Activated CD4-positive, alpha-beta T cell treated with anti-CD3 and anti-CD28 coated beads, Interleukin-2, amount 10 ng/mL, durations not matched to agents 24 days and 14 days (primary cell): ENCODE results near the gene RIIAD1. TPM values are rescaled to one million over a fixed set of nuclear protein-coding genes. Genes with fewer than 3 reads are reported as not detected.
"Not testable (repeated sequence)": the region's sequence is repeated elsewhere in the genome, so short reads cannot be mapped to it uniquely, and the experiment has no call there.

Experiments
- DNase-seq: peaks from one replicate; pipeline ENCODE4 v3.0.0; 2022
- H3K27ac Mint-ChIP-seq: one replicate; pipeline ENCODE4 v1.8.0; 2022; ENCODE audit warnings: mild to moderate bottlenecking, mixed read lengths
- H3K27me3 Mint-ChIP-seq: one replicate; pipeline ENCODE4 v1.8.0; 2022; ENCODE audit warnings: mixed read lengths
- H3K36me3 Mint-ChIP-seq: one replicate; pipeline ENCODE4 v1.8.0; 2022; ENCODE audit warnings: low read depth, mild to moderate bottlenecking, mixed read lengths
- H3K4me1 Mint-ChIP-seq: one replicate; pipeline ENCODE4 v1.8.0; 2021; ENCODE audit warnings: mixed read lengths
- H3K4me3 Mint-ChIP-seq: one replicate; pipeline ENCODE4 v1.8.0; 2022; ENCODE audit warnings: mild to moderate bottlenecking, moderate library complexity, mixed read lengths
- H3K9me3 Mint-ChIP-seq: one replicate; pipeline ENCODE4 v1.8.0; 2021; ENCODE audit warnings: mixed read lengths
- intact Hi-C: fragments of 100-400 bp; cut with micrococcal nuclease; formaldehyde crosslinking; loops from one replicate; pipeline ENCODE4 v1.15.1; 2023
- total RNA-seq: library from RNA; stranded (reverse); gene quantifications from 2 replicates; pipeline ENCODE4 v1.2.3, GENCODE V29; 2022

RIIAD1 gene
- total RNA-seq, 1 donor from 2014 or later: not detected

DNA sequence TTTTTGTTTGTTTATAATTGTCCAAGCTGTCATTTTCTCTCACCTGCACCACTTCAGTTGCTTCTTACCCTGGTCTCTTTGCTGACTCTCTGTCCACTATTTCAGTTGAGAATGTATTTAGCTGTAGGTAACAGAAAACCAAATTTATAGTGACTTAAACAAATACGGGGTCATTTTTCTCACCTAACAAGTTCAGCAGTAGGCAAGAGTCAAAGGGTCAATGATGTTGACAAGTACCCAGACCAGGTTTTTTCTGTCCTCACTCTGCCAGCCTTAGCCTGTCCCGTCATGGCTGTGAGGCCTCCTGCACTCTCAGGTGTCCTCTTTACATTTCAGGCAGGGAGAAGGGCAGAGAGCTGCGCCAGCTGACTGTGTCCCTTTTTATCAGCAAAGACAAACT, 11.8 kb downstream of the RIIAD1 start:
- Mint-ChIP-seq H3K36me3 (peaks cover 2% of the 10 kb centered on the region), H3K27me3 (peaks cover 19% of the 10 kb centered on the region), H3K4me3 (no peak overlapping the region), H3K9me3 (peaks cover 3% of the 10 kb centered on the region), H3K27ac (no peak overlapping the region), H3K4me1 (peaks cover 3% of the 10 kb centered on the region)
- DNase-seq: no peak
- intact Hi-C loops: no loop called here

DNA sequence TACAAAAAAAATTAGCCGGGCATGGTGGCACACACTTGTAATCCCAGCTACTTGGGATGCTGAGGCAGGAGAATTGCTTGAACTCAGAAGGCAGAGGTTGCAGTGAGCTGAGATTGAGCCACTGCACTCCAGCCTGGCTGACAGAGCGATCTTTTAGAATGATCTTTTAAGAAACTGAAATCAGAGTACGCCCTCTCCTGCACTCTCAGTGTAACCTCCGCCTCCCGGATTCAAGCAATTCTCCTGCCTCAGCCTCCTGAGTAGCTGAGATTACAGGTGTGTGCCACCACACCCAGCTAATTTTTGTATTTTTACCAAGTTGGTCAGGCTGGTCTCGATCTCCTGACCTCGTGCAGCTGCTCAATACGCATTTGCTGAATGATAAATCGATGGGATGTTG, 12.7 kb downstream of the RIIAD1 start:
- not testable (repeated sequence) for H3K4me3 Mint-ChIP-seq, H3K27ac Mint-ChIP-seq, H3K9me3 Mint-ChIP-seq, H3K36me3 Mint-ChIP-seq, DNase-seq, H3K4me1 Mint-ChIP-seq
- intact Hi-C loops: loop anchor here (2.0 kb wide), 1 partner anchor 139 kb away; no protein-coding TSS in a partner anchor
- H3K27me3 Mint-ChIP-seq: peaks cover 14% of the 10 kb centered on the region

DNA sequence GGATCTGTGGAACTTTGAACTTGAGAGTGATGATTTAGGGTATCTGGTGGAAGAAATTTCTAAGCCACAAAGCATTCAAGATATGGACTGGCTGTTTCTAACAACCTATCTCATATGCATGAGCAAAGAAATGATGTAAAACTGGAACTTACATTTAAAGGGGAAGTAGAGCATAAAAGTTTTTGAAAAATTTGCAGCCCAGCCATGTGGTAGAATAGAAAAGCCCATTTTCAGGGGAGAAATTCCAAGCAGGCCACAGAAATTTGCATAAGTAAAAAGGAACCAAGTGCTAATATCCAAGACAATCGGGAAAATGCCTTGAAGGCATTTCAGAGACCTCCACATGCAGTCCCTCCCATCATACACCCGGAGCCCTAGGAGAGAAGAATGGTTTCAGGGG, 15.7 kb downstream of the RIIAD1 start:
- Mint-ChIP-seq H3K4me3 (no peak overlapping the region), H3K27me3 (peaks cover 7% of the 10 kb centered on the region), H3K27ac (no peak overlapping the region), H3K9me3 (peaks cover 7% of the 10 kb centered on the region), H3K36me3 (peaks cover 2% of the 10 kb centered on the region), H3K4me1 (peaks cover 8% of the 10 kb centered on the region)
- DNase-seq: no peak
- intact Hi-C loops: no loop called here

DNA sequence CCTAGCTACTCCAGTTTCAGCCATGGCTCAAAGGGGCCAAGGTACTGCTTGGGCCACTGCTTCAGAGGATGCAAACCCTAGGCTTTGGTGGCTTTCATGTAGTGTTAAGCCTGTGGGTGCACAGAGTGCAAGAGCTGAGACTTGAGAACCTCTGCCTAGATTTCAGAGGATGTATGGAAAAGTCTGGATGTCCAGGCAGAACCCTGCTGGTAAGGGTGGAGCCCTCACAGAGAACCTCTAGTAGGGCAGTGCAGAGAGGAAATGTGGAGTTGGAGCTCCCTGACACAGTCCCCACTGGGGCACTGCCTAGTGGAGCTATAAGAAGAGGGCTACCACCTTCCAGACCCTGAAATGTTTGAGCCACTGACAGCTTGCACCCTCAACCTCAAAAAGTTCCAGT, 16.2 kb downstream of the RIIAD1 start:
- Mint-ChIP-seq H3K4me1 (peaks cover 8% of the 10 kb centered on the region), H3K27me3 (peaks cover 7% of the 10 kb centered on the region), H3K36me3 (peaks cover 2% of the 10 kb centered on the region), H3K27ac (no peak overlapping the region), H3K9me3 (peaks cover 7% of the 10 kb centered on the region), H3K4me3 (no peak overlapping the region)
- intact Hi-C loops: no loop called here
- DNase-seq: no peak

DNA sequence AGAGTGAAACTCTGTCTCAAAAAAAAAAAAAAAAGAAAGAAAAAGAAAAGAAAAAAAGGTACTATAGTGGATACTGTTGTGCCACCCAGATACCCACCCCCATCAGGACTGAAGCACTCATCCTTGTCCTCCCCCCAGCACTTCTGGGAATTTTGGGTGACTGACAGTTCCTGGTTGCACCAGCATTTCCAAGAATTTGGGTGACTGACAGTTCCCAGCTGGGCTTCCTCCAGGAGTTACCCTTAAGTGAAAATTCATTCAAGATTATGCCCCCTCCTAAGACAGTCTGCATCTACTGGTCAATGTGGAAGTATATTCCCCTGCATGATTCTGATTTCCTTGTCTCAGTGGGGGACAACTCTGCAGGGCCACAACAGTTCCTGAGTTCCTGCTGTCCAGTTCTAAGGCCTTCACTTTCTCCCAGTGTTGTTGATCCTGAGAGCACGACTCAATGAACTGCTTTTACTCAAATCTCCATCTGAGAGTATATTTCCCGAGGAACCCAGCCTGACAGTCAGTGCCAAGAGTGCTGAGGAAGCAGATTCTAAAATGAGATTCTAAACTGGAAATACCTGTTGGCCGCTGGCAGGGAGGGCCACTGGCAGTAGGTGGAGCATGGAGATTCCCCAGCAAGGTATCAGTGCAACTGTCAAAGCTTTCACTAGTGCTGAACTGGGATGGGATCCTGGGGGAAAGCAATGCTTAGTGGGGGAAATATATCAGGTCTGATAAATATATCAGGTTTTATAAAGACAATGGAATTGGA, 18.5 kb downstream of the RIIAD1 start:
- Mint-ChIP-seq H3K4me1 (peaks cover 8% of the 10 kb centered on the region), H3K9me3 (peaks cover 7% of the 10 kb centered on the region), H3K27me3 (peaks cover 19% of the 10 kb centered on the region), H3K27ac (no peak overlapping the region), H3K4me3 (no peak overlapping the region), H3K36me3 (peaks cover 2% of the 10 kb centered on the region)
- intact Hi-C loops: loop anchor here (5.0 kb wide), 1 partner anchor 63 kb away; no protein-coding TSS in a partner anchor
- DNase-seq: no peak

DNA sequence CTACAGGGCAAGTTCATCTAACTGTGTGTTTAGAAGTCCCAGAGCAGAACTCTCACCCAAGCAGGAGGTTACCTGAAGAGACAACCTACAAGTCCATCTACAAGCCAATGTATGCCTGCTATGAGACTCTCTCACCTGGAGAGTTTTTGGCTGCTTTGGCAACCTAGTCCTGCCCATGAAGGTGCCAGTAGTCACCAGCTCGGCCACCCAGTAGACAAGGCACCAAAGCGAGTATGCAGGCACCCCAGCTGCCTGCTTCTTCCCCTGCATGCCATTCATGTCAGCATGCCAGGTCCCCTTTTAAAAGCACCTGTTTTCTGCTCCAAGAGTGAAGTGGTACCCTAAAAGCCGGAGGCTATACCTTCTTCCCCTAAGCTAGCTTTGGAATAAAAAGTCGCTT, 20.2 kb downstream of the RIIAD1 start:
- DNase-seq: no peak
- Mint-ChIP-seq H3K27ac (no peak overlapping the region), H3K4me3 (no peak overlapping the region), H3K9me3 (peaks cover 7% of the 10 kb centered on the region), H3K27me3 (peaks cover 27% of the 10 kb centered on the region), H3K4me1 (peaks cover 5% of the 10 kb centered on the region), H3K36me3 (peaks cover 2% of the 10 kb centered on the region)
- intact Hi-C loops: loop anchor here (5.0 kb wide), 1 partner anchor 61 kb away; no protein-coding TSS in a partner anchor

DNA sequence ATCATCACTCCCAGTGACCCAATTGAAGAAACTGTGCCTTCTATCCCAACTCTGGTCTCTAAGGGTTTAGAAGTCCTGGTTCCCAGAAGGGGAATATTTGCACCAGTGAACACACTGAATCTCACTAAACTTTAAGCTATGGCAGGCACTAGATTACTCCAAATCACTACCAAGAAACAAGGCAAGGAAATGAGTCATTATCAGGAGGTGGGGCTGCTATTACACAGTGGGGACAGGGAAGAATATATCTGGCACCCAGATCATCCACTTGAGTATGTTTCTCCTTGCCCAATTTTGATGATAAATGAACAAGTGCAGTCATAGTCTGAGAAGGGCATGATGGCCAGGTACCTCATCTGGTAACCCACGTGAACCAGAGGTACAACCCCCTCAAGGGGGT, 35.0 kb downstream of the RIIAD1 start:
- peaks cover 34% of the 10 kb centered on the region for H3K36me3 Mint-ChIP-seq
- H3K4me3 Mint-ChIP-seq: no peak overlapping the region
- no peak overlapping the region for H3K27ac Mint-ChIP-seq

DNA sequence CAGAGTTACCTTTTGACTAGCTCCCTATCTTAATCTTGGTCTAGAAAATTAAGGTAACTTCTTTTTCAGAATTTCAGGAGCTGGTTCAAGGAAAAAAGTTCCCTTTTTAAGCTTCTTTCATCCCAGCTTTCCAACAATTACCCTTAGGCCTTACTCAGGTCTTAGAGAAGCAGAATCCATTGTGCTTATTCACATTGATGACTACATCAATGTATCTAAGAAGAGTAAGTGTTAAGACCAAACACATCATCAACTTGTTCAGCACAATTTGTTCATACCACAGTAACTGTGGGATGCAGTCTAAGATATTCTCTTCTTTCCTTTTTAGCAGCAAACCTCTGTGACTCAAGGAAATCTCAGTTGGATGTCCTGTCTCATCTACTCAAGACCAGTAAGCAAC, 37.9 kb downstream of the RIIAD1 start:
- intact Hi-C loops: no loop called here
- H3K27ac Mint-ChIP-seq: no peak overlapping the region
- DNase-seq: no peak
- H3K9me3 Mint-ChIP-seq: no peaks in the 10 kb centered on the region
- H3K27me3 Mint-ChIP-seq: no peaks in the 10 kb centered on the region
- no peak overlapping the region for H3K4me3 Mint-ChIP-seq
- H3K36me3 Mint-ChIP-seq: peaks cover 48% of the 10 kb centered on the region
- H3K4me1 Mint-ChIP-seq: peaks cover 21% of the 10 kb centered on the region

More for the DNA sequence above, 35.0 kb downstream of the RIIAD1 start:
- Mint-ChIP-seq H3K4me1 (peaks cover 8% of the 10 kb centered on the region), H3K27me3 (peaks cover 4% of the 10 kb centered on the region), H3K9me3 (no peaks in the 10 kb centered on the region)
- DNase-seq: no peak
- intact Hi-C loops: no loop called here

DNA sequence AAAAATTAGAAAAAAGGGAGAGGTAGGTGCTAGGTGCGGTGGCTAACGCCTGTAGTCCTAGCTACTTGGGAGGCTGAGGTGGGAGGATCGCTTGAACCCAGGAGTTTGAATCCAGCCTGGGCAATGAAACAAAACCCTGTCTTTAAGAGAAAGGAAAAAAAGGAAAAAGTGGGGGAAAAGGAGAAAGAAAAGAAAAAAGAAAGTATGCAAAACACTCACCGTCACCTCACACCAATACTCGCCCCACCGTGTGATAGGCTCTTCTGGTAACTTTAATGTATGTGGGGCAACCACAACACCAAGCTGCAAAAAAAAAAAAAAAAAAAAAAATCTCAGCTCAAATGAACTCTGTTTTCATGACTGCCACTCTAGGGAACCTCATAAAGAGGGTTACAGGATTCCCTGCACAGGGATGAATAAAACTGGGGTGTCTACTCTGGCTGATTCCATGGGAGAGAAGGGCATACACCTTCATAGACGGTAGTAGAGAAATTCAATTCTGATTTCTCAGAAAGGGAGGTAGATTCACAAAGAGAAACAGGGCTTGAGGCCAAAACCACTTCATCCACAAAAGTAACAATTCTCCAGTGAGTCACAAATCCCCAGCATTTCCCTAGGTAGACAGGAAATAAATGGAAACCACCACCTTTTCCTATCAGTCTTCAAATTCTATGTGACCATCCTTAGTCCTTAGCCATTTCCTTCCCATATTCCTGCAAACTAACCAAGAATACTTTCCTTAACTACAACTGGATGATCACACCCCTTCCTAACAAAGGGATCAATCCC, 39.5 kb downstream of the RIIAD1 start:
- H3K9me3 Mint-ChIP-seq: no peaks in the 10 kb centered on the region

DNA sequence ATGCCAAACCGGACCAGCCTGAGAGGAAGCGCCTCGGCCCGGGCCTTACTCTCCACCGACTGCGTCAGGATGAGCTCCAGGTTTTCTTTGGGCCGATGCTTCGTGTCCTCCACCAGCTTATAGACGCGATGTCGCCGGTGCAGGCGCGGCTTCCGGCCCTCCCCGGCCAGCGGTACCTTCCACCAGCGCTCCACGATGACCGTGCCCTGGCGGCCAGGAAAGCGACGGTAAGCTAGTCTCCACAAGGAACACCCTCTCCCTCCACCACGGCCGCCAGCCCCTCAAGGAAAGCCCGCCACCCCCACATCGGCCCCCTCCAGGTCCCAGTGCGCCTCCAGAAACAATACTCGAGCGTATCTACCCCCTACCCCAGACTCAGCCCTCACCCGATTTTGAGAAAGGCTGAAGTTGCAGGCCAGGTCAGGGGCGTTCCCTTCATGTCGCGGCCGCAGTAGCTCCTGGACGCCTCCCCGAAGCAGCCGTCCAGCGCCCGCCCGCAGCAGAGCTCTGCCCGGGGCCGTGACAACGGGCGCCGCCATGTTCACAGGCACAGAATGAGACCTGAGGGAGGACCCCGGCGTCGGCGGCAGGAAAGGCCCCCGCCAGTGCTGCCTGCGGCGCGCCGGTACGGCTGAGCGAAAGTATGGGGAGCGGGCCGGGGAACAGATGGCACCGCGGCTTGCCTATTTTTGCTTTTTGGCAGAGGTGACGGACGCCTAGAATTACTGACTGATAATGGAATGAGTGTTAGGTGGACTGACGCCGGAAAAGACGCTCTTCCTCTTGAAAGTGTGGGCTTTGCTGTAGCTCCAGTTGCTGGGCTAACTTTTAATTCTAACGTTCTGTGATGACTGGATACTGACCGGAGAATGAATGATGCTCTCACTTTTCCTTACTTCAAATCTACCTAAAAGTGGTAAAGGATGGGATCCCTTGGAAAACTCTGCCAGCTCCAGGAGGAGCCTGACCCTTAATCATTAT, 41.9 kb downstream of the RIIAD1 start, which contains the start of gene MRPL9:
MRPL9 (minus strand) TSS at position 556 of the 981 bp plus-strand sequence; CDS start at position 539, 17 bp downstream.
- H3K36me3 Mint-ChIP-seq: peaks cover 35% of the 10 kb centered on the region
- peak; percentile 96 for DNase-seq
- no peaks in the 10 kb centered on the region for H3K9me3 Mint-ChIP-seq
- intact Hi-C loops: loop anchor here (1.0 kb wide), 2 partner anchors 27 to 76 kb away; partner anchors contain the start of genes C2CD4D and TDRKH
- H3K4me3 Mint-ChIP-seq: peak within 1 kb of the TSS; percentile 91
- H3K27ac Mint-ChIP-seq: peak within 1 kb of the TSS; percentile 90
- H3K4me1 Mint-ChIP-seq: peaks cover 22% of the 10 kb centered on the region
- H3K27me3 Mint-ChIP-seq: no peaks in the 10 kb centered on the region

More for the DNA sequence above, 39.5 kb downstream of the RIIAD1 start:
- Mint-ChIP-seq H3K27me3 (no peaks in the 10 kb centered on the region), H3K4me3 (no peak overlapping the region), H3K4me1 (peaks cover 23% of the 10 kb centered on the region), H3K27ac (no peak overlapping the region), H3K36me3 (peaks cover 46% of the 10 kb centered on the region)
- no peak for DNase-seq
- intact Hi-C loops: no loop called here

DNA sequence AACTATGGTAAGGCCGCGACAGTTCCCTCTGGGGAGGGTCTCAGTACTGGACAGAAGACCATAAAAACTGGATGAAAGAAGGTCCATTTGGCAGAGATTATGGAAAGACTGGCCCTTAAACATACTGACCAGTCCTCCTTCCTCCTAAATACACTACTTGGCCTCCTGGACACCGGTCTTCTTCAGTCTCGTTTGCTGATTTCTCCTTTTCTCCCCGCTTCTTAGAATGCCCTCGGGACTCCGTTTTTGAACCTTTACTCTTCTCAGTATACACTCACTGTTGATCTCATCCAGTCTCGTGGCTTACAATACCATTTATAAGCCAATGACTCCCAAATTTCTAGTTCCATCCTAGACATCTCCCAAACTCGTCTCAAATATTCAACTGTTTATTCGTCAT, 42.7 kb downstream of the RIIAD1 start:
- no peaks in the 10 kb centered on the region for H3K27me3 Mint-ChIP-seq
- peaks cover 33% of the 10 kb centered on the region for H3K36me3 Mint-ChIP-seq
- peaks cover 25% of the 10 kb centered on the region for H3K4me1 Mint-ChIP-seq
- intact Hi-C loops: loop anchor here (1.0 kb wide), 2 partner anchors 26 to 75 kb away; partner anchors contain the start of genes C2CD4D and TDRKH
- peak overlapping the region; percentile 90 for H3K27ac Mint-ChIP-seq
- peak overlapping the region; percentile 91 for H3K4me3 Mint-ChIP-seq
- H3K9me3 Mint-ChIP-seq: no peaks in the 10 kb centered on the region
- no peak for DNase-seq

DNA sequence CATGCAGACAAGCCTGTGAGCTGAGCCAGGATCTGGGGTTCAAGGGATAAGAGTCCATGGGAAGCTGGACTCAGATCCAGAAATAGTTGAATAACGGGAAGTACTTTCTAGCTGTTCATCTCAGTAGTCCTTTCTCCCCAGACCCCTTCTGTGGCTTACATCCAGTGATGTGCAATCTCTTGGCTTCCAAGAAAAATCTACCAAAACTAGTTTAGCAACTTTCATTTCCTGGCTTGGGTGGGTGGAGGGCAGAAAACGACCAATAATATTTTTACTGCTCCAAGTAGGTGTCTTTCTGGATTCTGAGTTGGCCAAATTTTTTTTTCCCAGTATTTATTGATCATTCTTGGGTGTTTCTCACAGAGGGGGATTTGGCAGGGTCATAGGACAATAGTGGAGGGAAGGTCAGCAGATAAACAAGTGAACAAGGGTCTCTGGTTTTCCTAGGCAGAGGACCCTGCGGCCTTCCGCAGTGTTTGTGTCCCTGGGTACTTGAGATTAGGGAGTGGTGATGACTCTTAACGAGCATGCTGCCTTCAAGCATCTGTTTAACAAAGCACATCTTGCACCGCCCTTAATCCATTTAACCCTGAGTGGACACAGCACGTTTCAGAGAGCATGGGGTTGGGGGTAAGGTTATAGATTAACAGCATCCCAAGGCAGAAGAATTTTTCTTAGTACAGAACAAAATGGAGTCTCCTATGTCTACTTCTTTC, 47.2 kb downstream of the RIIAD1 start:
- H3K36me3 Mint-ChIP-seq, H3K27ac Mint-ChIP-seq, H3K4me3 Mint-ChIP-seq, H3K27me3 Mint-ChIP-seq, DNase-seq, intact Hi-C loops, H3K9me3 Mint-ChIP-seq: not testable (repeated sequence)
- H3K4me1 Mint-ChIP-seq: peaks cover 18% of the 10 kb centered on the region

DNA sequence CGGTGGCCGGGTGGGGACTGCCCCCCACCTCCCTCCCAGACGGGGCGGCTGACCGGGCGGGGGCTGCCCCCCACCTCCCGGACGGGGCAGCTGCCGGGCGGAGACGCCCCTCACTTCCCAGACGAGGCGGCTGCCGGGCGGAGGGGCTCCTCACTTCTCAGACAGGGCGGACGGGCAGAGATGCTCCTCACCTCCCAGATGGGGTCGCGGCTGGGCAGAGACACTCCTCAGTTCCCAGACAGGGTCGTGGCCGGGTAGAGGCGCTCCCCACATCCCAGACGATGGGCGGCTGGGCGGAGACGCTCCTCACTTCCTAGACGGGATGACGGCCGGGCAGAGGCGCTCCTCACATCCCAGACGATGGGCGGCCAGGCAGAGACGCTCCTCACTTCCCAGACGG, 47.9 kb downstream of the RIIAD1 start:
- H3K4me1 Mint-ChIP-seq: peaks cover 10% of the 10 kb centered on the region
- DNase-seq, H3K4me3 Mint-ChIP-seq, H3K27ac Mint-ChIP-seq, H3K9me3 Mint-ChIP-seq, H3K36me3 Mint-ChIP-seq, intact Hi-C loops, H3K27me3 Mint-ChIP-seq: not testable (repeated sequence)
